Erythroblast (primary cell): ENCODE data around the gene G6PC2.

ENCODE experiments used
- GATA1 ChIP-seq: IDR thresholded peaks from 2 replicates; pipeline ENCODE4 v1.6.1; 2011; ENCODE audit warnings: low read depth, mild to moderate bottlenecking, control low read depth, low read length, moderate library complexity
- POLR2A ChIP-seq: IDR thresholded peaks from 2 replicates; pipeline ENCODE4 v1.6.1; 2011; ENCODE audit warnings: mild to moderate bottlenecking, low read length

DNA sequence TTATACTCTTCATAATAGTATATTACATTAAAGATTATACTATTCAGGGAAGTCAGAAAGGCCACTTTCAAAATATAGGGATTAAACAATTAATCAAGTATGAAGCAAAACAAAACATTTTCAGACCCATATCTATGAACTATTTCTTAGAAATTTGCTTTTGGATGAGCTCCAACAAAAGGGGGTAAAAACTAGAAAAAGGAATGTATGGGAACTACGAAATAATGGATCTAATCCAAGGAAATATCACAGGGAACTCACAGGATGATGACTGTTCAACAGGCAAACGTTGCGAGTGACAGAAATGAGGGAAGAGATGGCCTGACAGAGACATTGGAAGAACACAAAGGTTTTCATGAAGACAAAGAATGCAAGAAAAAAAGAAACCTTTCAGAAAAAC, 27.9 kb downstream of the G6PC2 start:
- TF ChIP-seq POLR2A (no peak), GATA1 (no peak)
